GM23338 (cell line): ENCODE measurements around the gene FANCC. TPM values are rescaled to one million over a fixed set of nuclear protein-coding genes. Genes with fewer than 3 reads are reported as not detected.
"Not testable (repeated sequence)": the region's sequence is repeated elsewhere in the genome, so short reads cannot be mapped to it uniquely, and the experiment has no call there.

ENCODE experiments used
- ATAC-seq: fragments of 200-7000 bp; cut with Tn5 transposase; 3 replicates; pipeline ENCODE4 v1.9.1; 2020
- DNase-seq: peaks from one replicate; pipeline ENCODE4 v3.0.0-alpha.2; 2015; ENCODE audit warnings: low spot score
- H2AFZ ChIP-seq: fragments of 200-600 bp; sonication (generic); 2 replicates; pipeline ENCODE4 v1.8.0; 2016; ENCODE audit warnings: antibody characterized with exemption, mild to moderate bottlenecking, moderate library complexity
- H3F3A ChIP-seq: fragments of 200-600 bp; sonication (generic); replicated peaks from 2 replicates; pipeline ENCODE4 v1.8.0; 2017; ENCODE audit warnings: antibody characterized with exemption, mixed run types, low read depth
- H3K27ac ChIP-seq: fragments of 200-600 bp; sonication (generic); 2 replicates; pipeline ENCODE4 v1.6.1; 2016; ENCODE audit warnings: low read depth
- H3K27me3 ChIP-seq: fragments of 200-600 bp; sonication (generic); 2 replicates; pipeline ENCODE4 v1.8.0; 2016; ENCODE audit warnings: mild to moderate bottlenecking, mixed run types, moderate library complexity; ENCODE audit not compliant: insufficient read depth
- H3K36me3 ChIP-seq: fragments of 200-600 bp; sonication (generic); 2 replicates; pipeline ENCODE4 v1.8.0; 2016; ENCODE audit warnings: mild to moderate bottlenecking; ENCODE audit not compliant: insufficient read depth
- H3K4me1 ChIP-seq: fragments of 200-600 bp; sonication (generic); 2 replicates; pipeline ENCODE4 v1.8.0; 2016; ENCODE audit warnings: mild to moderate bottlenecking, moderate library complexity; ENCODE audit not compliant: insufficient read depth
- H3K4me2 ChIP-seq: fragments of 200-600 bp; sonication (generic); 2 replicates; pipeline ENCODE4 v1.7.1; 2017; ENCODE audit warnings: mixed run types
- H3K4me3 ChIP-seq: fragments of 200-600 bp; sonication (generic); 2 replicates; pipeline ENCODE4 v1.6.1; 2016; ENCODE audit warnings: mixed run types
- H3K79me2 ChIP-seq: fragments of 200-600 bp; sonication (generic); replicated peaks from 2 replicates; pipeline ENCODE4 v1.8.0; 2017; ENCODE audit warnings: mild to moderate bottlenecking; ENCODE audit not compliant: insufficient read depth
- H3K9me2 ChIP-seq: fragments of 200-600 bp; sonication (generic); 2 replicates; pipeline ENCODE4 v1.8.0; 2017; ENCODE audit not compliant: insufficient read depth
- H4K20me1 ChIP-seq: fragments of 200-600 bp; sonication (generic); replicated peaks from 2 replicates; pipeline ENCODE4 v1.8.0; 2017; ENCODE audit warnings: mild to moderate bottlenecking; ENCODE audit not compliant: insufficient read depth
- H3K27ac Mint-ChIP-seq: 2 replicates; pipeline ENCODE4 v1.8.0; 2020; ENCODE audit warnings: inconsistent platforms, mild to moderate bottlenecking, moderate library complexity, mixed read lengths
- H3K27me3 Mint-ChIP-seq: 3 replicates; pipeline ENCODE4 v1.8.0; 2022; ENCODE audit warnings: low read depth, mild to moderate bottlenecking, moderate library complexity, mixed read lengths, inconsistent platforms; ENCODE audit not compliant: insufficient read depth, poor library complexity
- H3K36me3 Mint-ChIP-seq: 3 replicates; pipeline ENCODE4 v1.8.0; 2021; ENCODE audit warnings: low read depth, mild to moderate bottlenecking, inconsistent platforms, moderate library complexity, mixed read lengths
- H3K4me1 Mint-ChIP-seq: 3 replicates; pipeline ENCODE4 v1.8.0; 2020; ENCODE audit warnings: mild to moderate bottlenecking, inconsistent platforms, mixed read lengths
- H3K4me3 Mint-ChIP-seq: 3 replicates; pipeline ENCODE4 v1.8.0; 2021; ENCODE audit warnings: moderate library complexity, mild to moderate bottlenecking, inconsistent platforms, mixed read lengths
- H3K9me3 Mint-ChIP-seq: 3 replicates; pipeline ENCODE4 v1.8.0; 2020; ENCODE audit warnings: moderate library complexity, mild to moderate bottlenecking, inconsistent platforms, mixed read lengths
- EZH2 ChIP-seq: fragments of 200-600 bp; sonication (generic); IDR thresholded peaks from one replicate; pipeline ENCODE4 v1.8.0; 2017; ENCODE audit warnings: antibody characterized with exemption, mild to moderate bottlenecking, low read depth; ENCODE audit not compliant: unreplicated experiment
- POLR2AphosphoS5 ChIP-seq: IDR thresholded peaks from 2 replicates; pipeline ENCODE4 v1.6.1; 2016; ENCODE audit warnings: antibody characterized with exemption, low read depth
- polyA plus RNA-seq: library from polyadenylated mRNA; unstranded; fragments of >200 nt; fragmentation: Nextera tagmentation; extraction: Ambion mirVana; gene quantifications from 2 replicates; pipeline ENCODE4 v1.2.1, GENCODE V29; 2016
- total RNA-seq: library from RNA; depleted of rRNA; stranded (reverse); fragments of >200 nt; shearing (Covaris generic); gene quantifications from 2 replicates; pipeline ENCODE4 v1.2.3, GENCODE V29; 2014
- TF ChIP-seq, protein P1 (sequence below): fragments of 250-450 bp; sonication (Bioruptor Pico); IDR thresholded peaks from 2 replicates; pipeline ENCODE4 v1.5.0; 2020; ENCODE audit warnings: mild to moderate bottlenecking, moderate library complexity

Gene FANCC
- total and polyA plus RNA-seq, 2 experiments from 2014 or later, result 7.8 to 18.1 TPM

DNA sequence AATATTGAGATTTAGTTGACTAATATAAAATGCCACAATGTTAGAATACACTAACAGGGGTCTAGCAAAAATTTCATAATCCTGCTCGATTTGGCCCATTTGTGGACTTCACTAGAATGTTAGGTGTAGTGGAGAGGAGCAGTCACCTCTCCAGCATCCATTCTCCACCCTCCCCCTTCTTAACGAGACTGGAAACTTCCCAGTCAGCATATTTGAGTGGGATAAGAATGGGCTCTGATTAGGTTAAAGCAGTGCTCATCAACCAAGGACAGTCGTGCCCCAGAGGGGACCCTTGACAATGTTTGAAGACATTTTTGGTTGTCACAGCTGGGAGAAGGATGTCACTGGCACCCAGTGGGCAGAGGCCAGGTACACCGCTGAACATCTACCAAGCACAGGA, 46.7 kb downstream of the FANCC start (continued):
- TF ChIP-seq, protein P1, sequence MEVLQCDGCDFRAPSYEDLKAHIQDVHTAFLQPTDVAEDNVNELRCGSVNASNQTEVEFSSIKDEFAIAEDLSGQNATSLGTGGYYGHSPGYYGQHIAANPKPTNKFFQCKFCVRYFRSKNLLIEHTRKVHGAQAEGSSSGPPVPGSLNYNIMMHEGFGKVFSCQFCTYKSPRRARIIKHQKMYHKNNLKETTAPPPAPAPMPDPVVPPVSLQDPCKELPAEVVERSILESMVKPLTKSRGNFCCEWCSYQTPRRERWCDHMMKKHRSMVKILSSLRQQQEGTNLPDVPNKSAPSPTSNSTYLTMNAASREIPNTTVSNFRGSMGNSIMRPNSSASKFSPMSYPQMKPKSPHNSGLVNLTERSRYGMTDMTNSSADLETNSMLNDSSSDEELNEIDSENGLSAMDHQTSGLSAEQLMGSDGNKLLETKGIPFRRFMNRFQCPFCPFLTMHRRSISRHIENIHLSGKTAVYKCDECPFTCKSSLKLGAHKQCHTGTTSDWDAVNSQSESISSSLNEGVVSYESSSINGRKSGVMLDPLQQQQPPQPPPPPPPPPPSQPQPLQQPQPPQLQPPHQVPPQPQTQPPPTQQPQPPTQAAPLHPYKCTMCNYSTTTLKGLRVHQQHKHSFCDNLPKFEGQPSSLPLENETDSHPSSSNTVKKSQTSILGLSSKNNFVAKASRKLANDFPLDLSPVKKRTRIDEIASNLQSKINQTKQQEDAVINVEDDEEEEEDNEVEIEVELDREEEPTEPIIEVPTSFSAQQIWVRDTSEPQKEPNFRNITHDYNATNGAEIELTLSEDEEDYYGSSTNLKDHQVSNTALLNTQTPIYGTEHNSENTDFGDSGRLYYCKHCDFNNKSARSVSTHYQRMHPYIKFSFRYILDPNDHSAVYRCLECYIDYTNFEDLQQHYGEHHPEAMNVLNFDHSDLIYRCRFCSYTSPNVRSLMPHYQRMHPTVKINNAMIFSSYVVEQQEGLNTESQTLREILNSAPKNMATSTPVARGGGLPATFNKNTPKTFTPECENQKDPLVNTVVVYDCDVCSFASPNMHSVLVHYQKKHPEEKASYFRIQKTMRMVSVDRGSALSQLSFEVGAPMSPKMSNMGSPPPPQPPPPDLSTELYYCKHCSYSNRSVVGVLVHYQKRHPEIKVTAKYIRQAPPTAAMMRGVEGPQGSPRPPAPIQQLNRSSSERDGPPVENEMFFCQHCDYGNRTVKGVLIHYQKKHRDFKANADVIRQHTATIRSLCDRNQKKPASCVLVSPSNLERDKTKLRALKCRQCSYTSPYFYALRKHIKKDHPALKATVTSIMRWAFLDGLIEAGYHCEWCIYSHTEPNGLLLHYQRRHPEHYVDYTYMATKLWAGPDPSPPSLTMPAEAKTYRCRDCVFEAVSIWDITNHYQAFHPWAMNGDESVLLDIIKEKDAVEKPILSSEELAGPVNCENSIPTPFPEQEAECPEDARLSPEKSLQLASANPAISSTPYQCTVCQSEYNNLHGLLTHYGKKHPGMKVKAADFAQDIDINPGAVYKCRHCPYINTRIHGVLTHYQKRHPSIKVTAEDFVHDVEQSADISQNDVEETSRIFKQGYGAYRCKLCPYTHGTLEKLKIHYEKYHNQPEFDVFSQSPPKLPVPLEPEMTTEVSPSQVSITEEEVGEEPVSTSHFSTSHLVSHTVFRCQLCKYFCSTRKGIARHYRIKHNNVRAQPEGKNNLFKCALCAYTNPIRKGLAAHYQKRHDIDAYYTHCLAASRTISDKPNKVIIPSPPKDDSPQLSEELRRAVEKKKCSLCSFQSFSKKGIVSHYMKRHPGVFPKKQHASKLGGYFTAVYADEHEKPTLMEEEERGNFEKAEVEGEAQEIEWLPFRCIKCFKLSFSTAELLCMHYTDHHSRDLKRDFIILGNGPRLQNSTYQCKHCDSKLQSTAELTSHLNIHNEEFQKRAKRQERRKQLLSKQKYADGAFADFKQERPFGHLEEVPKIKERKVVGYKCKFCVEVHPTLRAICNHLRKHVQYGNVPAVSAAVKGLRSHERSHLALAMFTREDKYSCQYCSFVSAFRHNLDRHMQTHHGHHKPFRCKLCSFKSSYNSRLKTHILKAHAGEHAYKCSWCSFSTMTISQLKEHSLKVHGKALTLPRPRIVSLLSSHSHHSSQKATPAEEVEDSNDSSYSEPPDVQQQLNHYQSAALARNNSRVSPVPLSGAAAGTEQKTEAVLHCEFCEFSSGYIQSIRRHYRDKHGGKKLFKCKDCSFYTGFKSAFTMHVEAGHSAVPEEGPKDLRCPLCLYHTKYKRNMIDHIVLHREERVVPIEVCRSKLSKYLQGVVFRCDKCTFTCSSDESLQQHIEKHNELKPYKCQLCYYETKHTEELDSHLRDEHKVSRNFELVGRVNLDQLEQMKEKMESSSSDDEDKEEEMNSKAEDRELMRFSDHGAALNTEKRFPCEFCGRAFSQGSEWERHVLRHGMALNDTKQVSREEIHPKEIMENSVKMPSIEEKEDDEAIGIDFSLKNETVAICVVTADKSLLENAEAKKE (CRISPR knock-in tag), result no peak
- TF ChIP-seq EZH2 (no peak), POLR2AphosphoS5 (no peak)

DNA sequence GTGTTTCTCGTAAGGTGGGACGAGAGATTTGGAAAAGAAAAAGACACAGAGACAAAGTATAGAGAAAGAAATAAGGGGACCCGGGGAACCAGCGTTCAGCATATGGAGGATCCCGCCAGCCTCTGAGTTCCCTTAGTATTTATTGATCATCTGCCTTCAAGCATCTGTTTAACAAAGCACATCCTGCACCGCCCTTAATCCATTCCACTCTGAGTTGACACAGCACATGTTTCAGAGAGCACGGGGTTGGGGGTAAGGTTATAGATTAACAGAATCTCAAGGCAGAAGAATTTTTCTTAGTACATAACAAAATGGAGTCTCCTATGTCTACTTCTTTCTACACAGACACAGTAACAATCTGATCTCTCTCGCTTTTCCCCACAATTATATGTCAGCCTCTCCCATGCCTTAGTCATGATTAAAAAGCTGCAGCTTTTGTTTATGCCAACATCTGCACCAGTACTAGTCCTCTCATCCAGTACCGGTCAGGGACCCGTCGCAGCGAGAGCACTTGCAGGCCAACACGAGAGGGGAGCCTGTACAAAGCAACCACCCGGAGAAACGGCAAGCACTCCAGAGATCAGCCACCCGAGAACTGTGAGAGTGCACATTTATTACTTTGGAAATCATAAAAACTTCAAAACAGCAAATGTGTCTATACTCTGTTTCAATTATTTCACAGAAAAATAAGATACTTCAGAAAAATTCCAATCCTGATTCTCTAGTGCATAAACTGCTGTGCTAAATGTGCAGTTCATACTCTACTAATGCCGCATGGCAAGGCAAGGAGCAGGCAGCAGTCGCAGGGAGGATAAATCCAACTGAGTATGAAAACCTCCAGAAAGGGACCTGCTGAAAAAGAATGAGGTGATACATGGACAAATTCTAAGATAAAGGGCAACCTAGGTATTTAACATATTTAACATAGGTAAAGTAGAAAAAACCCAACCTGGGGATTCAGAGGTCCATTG, 47.4 kb downstream of the FANCC start:
- H4K20me1 ChIP-seq, H3K27ac ChIP-seq, H3K4me3 ChIP-seq, DNase-seq, H2AFZ ChIP-seq, H3K4me2 ChIP-seq, H3K27ac Mint-ChIP-seq, H3K4me3 Mint-ChIP-seq, H3K36me3 ChIP-seq, H3K9me2 ChIP-seq, H3K79me2 ChIP-seq, ATAC-seq, H3K9me3 Mint-ChIP-seq, H3K27me3 Mint-ChIP-seq, H3K27me3 ChIP-seq, H3K36me3 Mint-ChIP-seq, H3F3A ChIP-seq: not testable (repeated sequence)
- H3K4me1 ChIP-seq, result peaks cover 24% of the 10 kb centered on the region
- peaks cover 27% of the 10 kb centered on the region for H3K4me1 Mint-ChIP-seq
